ENCODE measurements around the gene DSCAM. TPM values are rescaled to one million over a fixed set of nuclear protein-coding genes. Genes with fewer than 3 reads are reported as not detected.
"Not testable (repeated sequence)": the region's sequence is repeated elsewhere in the genome, so short reads cannot be mapped to it uniquely, and the experiment has no call there.

DSCAM gene
- total RNA-seq, 6 experiments from 2014 or later: 1.0 to 1.3 (median 1.1) TPM

DNA sequence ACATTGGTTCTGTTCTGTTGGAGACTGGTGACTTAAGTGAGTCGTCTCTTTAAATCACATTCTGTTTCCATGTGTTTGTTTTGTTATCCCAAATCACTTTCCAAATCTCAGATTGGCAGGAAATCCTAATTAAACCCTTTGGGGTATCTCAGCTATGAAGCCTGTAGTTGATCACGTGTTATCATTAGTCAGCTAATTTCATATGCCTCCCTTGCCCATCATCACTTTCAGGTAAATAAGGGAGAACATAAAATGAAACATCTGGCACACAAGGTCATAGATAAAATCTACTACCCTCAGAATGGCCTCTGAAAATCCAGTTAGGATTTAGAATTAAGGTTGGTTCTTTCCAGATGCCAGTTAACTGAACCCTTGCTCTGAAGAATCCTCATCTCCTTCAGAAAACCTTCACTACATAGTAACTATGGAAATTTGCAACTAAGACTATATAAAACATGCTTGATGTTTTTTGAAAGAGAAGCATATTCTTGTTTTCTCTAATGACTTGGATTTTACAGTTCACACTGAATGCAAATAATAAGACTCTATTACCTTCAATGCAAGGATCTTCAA lies 401.5 kb downstream of the DSCAM start:
- H3K4me3 Mint-ChIP-seq: no peak overlapping the region
- TF ChIP-seq, protein P1, sequence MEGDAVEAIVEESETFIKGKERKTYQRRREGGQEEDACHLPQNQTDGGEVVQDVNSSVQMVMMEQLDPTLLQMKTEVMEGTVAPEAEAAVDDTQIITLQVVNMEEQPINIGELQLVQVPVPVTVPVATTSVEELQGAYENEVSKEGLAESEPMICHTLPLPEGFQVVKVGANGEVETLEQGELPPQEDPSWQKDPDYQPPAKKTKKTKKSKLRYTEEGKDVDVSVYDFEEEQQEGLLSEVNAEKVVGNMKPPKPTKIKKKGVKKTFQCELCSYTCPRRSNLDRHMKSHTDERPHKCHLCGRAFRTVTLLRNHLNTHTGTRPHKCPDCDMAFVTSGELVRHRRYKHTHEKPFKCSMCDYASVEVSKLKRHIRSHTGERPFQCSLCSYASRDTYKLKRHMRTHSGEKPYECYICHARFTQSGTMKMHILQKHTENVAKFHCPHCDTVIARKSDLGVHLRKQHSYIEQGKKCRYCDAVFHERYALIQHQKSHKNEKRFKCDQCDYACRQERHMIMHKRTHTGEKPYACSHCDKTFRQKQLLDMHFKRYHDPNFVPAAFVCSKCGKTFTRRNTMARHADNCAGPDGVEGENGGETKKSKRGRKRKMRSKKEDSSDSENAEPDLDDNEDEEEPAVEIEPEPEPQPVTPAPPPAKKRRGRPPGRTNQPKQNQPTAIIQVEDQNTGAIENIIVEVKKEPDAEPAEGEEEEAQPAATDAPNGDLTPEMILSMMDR (IDR thresholded peaks at IDR 0.05): no peak
- no peaks in the 10 kb centered on the region for H3K27me3 Mint-ChIP-seq (ENCODE audit: insufficient read depth)
- peaks cover 6% of the 10 kb centered on the region; the same call in 1 of the 2 replicates for H3K9me3 Mint-ChIP-seq
- peaks cover 7% of the 10 kb centered on the region; the same call in 1 of the 2 replicates for H3K4me1 Mint-ChIP-seq (ENCODE audit: low read depth)
- H3K36me3 Mint-ChIP-seq (ENCODE audit: low read depth): peaks cover 20% of the 10 kb centered on the region; the same call in 1 of the 2 replicates
- no peak for DNase-seq
- peak overlapping the region; percentile 26; the same call in 1 of the 2 replicates for H3K27ac Mint-ChIP-seq

DNA sequence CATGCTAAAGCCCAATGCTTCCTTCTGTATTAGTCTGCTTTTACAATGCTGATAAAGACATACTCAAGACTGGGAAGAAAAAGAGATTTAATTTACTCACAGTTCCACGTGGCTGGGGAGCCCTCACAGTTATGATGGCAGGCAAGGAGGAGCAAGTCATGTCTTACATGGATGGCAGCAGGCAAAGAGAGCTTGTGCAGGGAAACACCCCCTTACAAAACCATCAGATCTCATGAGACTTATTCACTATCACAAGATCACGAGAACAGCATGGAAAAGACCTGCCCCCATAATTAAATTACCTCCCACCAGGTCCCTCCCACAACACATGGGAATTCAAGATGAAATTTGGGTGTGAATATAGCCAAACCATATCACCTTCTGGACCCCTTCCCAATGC lies 407.4 kb downstream of the DSCAM start:
- H3K27me3 Mint-ChIP-seq (ENCODE audit: insufficient read depth); DNase-seq; H3K4me1 Mint-ChIP-seq (ENCODE audit: low read depth); H3K4me3 Mint-ChIP-seq; H3K27ac Mint-ChIP-seq; H3K9me3 Mint-ChIP-seq: not testable (repeated sequence)
- peaks cover 11% of the 10 kb centered on the region; the same call in 1 of the 2 replicates for H3K36me3 Mint-ChIP-seq (ENCODE audit: low read depth)

DNA sequence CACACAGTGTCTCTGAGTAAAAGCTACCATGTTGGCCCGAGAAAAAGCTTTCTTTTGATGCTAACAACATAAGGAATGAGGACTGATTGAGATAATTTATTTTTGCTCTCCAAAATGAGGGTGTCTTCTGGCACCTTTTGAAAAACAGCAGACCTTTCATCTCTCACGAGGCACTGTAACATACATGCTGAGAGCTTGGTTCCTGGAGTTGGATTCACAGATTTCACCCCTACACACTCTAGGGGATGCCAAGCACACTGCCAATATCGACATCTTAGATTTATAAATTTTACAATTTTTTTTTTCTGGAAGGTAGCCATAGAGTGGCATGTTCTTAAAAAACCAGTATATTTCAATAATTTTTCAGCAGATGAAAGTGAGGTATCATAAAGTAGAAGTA lies 408.3 kb downstream of the DSCAM start:
- Mint-ChIP-seq H3K36me3 (ENCODE audit: low read depth) (peaks cover 8% of the 10 kb centered on the region; the same call in 1 of the 2 replicates), H3K27me3 (ENCODE audit: insufficient read depth) (no peaks in the 10 kb centered on the region; the same call in 1 of the 2 replicates), H3K4me1 (ENCODE audit: low read depth) (no peaks in the 10 kb centered on the region), H3K9me3 (no peaks in the 10 kb centered on the region; the same call in none of the 2 replicates), H3K4me3 (no peak overlapping the region), H3K27ac (no peak overlapping the region)
- TF ChIP-seq, protein P1 (IDR thresholded peaks at IDR 0.05): no peak
- DNase-seq: no peak

DNA sequence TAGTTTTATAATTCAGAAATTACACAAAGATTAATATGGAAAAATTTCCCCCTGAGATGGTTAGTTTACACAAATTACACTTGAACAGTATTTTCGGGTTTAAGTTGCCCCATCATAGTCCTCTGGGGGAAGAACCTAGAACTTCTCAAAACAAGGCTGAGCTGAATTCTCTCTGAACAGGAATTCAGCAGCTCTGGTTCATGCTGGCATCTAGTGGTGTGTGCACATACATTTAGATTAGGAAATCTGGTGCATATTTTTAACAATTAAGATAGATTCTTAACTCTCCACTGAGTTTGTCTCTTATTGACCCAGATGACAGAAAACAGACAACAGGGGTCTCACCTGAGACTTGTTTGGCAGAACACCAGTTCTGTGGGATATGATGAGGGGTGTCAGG lies 410.7 kb downstream of the DSCAM start:
- TF ChIP-seq, protein P1 (IDR thresholded peaks at IDR 0.05): no peak; the same call in 1 of the 2 replicates

DNA sequence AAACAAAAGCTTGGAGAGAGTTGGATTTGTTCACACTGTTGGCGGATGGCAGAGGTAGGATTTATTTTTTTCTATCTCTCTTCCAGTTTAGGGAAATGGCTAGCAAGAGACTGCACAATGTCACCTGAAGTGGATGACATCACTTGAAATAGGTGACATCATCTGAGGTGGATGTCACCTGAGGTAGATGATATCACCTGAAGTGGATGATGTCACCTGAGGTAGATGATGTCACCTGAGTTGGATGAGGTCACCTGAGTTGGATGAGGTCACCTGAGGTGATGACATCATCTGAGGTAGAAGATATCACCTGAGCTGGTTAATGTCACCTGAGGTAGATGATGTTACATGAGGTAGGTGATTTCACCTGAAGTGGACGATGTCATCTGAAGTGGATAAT lies 413.4 kb downstream of the DSCAM start:
- TF ChIP-seq, protein P1 (IDR thresholded peaks at IDR 0.05): no peak
- Mint-ChIP-seq H3K9me3 (no peaks in the 10 kb centered on the region; the same call in none of the 2 replicates), H3K36me3 (ENCODE audit: low read depth) (peaks cover 4% of the 10 kb centered on the region; the same call in 1 of the 2 replicates), H3K27ac (no peak overlapping the region), H3K4me3 (no peak overlapping the region), H3K4me1 (ENCODE audit: low read depth) (no peaks in the 10 kb centered on the region), H3K27me3 (ENCODE audit: insufficient read depth) (no peaks in the 10 kb centered on the region; the same call in 1 of the 2 replicates)
- no peak for DNase-seq

More for the DNA sequence above, 410.7 kb downstream of the DSCAM start:
- no peak overlapping the region for H3K4me3 Mint-ChIP-seq
- no peak overlapping the region for H3K27ac Mint-ChIP-seq
- H3K36me3 Mint-ChIP-seq (ENCODE audit: low read depth): peaks cover 4% of the 10 kb centered on the region; the same call in 1 of the 2 replicates
- no peaks in the 10 kb centered on the region for H3K4me1 Mint-ChIP-seq (ENCODE audit: low read depth)
- no peaks in the 10 kb centered on the region; the same call in none of the 2 replicates for H3K9me3 Mint-ChIP-seq
- no peak for DNase-seq
- H3K27me3 Mint-ChIP-seq (ENCODE audit: insufficient read depth): no peaks in the 10 kb centered on the region; the same call in 1 of the 2 replicates

DNA sequence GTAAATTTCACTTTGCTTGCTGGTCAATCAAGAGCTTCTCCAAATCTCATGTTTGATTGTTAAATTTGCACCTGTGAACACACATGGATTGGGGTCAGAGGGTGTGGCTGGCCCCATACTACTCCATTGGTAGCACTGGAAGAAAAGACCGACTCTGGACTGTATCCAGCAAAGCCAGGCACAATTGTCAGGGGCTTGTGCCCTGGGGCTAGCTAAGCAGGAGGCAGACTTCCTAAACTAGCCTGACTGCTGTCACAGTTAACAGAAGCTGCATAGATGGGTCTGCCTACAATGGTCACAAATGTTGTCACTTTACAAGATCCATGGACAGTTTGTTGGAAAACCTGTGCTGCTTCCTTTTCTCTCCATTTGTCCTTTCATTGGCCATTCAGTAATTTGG lies 421.0 kb downstream of the DSCAM start:
- no peaks in the 10 kb centered on the region for H3K27me3 Mint-ChIP-seq (ENCODE audit: insufficient read depth)
- no peak overlapping the region for H3K4me3 Mint-ChIP-seq
- no peaks in the 10 kb centered on the region for H3K4me1 Mint-ChIP-seq (ENCODE audit: low read depth)
- 0 out of 2 replicates have a peak, but pooled peaks cover 9% of the 10 kb centered on the region for H3K9me3 Mint-ChIP-seq
- no peak for DNase-seq
- TF ChIP-seq, protein P1 (IDR thresholded peaks at IDR 0.05): no peak
- no peaks in the 10 kb centered on the region for H3K36me3 Mint-ChIP-seq (ENCODE audit: low read depth)
- H3K27ac Mint-ChIP-seq: no peak overlapping the region

All from HFFc6 (cell line).